LoVo (cell line): ENCODE results near the gene RBP3.

ENCODE experiments used
- DNase-seq: peaks from one replicate; pipeline ENCODE4 v3.0.0-alpha.2; 2016; ENCODE audit warnings: low spot score

Gene RBP3

GRCh38 chr10:47337310-47337709 is 10.9 kb upstream of the RBP3 start:
- no peak for DNase-seq

DNA sequence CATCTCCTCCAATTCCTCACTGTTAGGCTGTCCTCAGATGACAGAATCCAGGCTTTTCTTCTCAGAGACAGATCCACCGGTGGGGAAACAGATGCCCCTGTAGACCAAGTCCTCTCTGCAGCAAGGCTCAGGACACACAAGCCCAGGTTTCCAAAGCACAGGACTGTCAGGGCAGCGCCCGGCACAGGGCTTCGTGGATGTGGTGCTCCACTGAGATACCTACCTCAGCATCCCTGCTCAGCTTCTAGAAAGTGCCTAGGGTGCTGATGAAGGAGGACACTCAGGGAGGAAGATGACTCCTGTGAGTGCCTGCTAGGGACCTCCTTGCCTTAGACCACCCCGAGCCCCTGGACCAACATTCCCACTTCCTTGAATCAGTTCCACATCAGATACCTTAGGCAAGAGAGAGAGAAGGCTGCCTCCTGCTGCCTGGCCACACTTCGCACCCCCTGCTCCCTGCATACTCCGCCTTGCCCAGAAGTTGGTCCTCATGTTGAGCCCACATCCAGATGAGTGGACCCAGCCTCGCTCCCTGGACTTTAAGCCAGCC is 8.9 kb upstream of the RBP3 start:
- DNase-seq, result no peak

DNA sequence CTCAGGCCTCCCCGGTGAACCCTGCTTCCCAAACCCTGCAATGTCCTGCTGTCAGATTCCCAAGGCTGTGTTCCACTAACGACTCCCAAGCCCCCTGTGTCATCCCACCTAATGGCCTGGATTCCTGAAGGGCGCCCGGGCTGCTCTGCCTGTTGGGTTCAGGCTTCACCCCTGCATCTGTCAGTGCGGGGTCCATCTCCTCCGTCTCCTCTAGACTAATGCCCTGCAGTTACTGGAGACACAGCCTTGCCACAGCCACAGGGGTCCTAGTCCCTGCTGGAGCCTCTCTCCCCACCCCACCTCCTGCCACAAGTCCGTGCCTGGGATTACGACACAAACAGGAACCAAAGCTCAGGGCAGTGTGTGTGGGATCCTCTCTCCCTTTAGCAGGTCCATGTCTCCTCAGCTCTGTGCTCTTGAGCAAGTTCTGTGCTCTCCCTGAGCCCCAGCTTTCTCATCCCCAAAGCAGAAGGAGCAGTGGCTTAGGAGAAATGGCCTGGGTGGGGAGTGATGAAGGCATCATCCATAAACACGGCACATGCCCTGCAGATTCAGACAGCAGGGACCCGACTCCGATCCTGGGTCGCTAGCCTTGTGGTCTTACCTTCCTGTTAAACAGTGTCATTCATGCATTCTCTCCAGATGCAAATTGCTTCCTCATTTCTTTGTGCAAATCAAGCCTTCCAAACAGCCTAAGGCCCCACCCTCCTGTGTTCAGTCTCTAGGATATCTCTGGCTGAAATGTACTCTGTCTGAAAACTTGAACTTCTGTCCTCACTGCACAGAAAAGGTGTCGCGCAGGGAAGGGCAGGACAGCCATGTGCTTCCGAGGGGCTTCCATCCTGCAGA is 8.2 kb upstream of the RBP3 start:
- no peak for DNase-seq

DNA sequence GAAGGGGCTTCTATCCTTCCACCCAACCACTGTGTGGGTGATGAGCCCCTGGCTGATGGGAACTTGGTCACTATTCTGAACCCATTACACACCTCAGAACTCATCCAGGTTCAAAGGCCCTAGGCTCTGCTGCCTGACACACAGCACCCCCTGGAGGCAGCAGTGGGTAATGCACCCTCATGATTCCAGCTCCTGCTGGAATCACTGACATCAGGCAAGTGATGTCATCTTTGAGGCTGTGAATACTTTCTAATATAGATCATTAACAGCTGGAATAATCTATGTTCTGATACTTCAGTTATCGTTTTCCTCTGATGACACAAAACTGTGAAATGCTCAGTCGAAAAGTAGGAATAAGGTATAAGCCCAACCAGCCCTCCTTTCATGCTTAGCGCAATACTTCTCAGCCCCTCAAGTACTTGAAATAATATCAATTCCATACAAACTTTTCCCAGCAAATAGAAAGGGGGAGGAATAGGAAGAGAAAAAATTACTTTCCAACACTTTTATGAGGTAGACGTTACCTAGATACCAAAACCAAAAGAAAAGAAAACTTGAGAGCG is 7.5 kb upstream of the RBP3 start:
- DNase-seq, result peak; percentile 26

GRCh38 chr10:47344996-47345870 is 2.9 kb upstream of the RBP3 start:
- DNase-seq, result no peak

GRCh38 chr10:47346581-47347302 is 1.4 kb upstream of the RBP3 start:
- DNase-seq, result no peak

DNA sequence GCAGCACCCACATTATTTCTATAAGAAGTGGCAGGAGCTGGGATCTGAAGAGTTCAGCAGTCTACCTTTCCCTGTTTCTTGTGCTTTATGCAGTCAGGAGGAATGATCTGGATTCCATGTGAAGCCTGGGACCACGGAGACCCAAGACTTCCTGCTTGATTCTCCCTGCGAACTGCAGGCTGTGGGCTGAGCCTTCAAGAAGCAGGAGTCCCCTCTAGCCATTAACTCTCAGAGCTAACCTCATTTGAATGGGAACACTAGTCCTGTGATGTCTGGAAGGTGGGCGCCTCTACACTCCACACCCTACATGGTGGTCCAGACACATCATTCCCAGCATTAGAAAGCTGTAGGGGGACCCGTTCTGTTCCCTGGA is 874 bp upstream of the RBP3 start:
- DNase-seq, result no peak

GRCh38 chr10:47348661-47349470 is 703 bp downstream of the RBP3 start:
- no peak for DNase-seq

GRCh38 chr10:47349516-47349915 is 1.4 kb downstream of the RBP3 start:
- DNase-seq, result no peak

GRCh38 chr10:47349941-47350371 is 1.8 kb downstream of the RBP3 start:
- DNase-seq, result no peak

DNA sequence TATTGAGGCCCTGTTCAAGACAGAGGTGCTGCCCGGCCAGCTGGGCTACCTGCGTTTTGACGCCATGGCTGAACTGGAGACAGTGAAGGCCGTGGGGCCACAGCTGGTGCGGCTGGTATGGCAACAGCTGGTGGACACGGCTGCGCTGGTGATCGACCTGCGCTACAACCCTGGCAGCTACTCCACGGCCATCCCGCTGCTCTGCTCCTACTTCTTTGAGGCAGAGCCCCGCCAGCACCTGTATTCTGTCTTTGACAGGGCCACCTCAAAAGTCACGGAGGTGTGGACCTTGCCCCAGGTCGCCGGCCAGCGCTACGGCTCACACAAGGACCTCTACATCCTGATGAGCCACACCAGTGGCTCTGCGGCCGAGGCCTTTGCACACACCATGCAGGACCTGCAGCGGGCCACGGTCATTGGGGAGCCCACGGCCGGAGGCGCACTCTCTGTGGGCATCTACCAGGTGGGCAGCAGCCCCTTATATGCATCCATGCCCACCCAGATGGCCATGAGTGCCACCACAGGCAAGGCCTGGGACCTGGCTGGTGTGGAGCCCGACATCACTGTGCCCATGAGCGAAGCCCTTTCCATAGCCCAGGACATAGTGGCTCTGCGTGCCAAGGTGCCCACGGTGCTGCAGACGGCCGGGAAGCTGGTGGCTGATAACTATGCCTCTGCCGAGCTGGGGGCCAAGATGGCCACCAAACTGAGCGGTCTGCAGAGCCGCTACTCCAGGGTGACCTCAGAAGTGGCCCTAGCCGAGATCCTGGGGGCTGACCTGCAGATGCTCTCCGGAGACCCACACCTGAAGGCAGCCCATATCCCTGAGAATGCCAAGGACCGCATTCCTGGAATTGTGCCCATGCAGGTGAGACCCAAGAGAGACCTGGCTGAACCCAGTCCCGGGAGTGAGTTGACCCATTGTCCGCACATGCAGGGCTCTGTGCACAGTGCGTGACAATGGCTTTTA is 2.8 kb downstream of the RBP3 start:
- no peak for DNase-seq

DNA sequence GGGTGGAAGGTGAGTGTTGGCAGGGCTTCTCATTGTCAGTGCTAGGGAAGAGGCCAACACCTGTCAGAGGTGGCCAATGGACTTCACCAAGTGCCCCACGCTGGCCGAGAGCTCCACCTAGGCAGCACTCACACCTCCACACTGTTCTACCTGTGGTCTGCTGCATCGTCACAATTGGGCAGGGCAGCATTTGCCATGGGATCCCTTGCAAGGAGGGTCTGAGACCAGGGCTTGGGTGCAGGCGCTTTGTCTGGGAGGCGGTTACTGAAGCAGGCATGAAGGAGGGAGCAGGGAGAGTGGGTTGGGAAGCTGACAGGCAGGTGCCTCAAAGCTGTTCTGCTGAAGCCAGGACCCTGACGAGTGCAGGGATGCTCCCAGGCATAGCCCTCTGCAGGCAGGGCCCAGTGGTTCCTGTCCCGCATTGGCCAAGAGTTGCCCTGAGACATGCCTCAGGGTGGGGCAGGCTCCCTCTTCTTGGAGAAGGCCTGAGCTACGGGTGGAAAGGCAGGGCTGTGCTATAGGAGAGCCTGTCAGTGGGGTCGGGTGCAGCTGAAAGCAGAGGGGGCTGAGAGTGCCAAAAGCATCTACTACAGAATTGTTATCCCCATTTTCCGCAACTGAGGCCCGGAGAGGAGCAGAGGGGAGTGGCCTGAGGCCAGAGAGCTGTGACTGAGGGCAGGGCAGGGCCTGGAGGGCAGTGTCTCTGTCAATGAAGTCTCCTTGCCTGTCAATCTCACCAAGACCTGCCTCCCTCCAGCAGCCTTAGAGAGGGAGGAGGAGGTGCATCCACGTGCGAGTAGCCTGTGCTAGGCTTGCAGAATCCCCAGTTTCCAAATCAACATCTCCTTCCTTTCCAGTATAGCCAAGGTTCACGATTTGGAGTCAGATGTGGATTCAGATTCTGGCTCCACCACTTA is 4.0 kb downstream of the RBP3 start:
- DNase-seq, result no peak

DNA sequence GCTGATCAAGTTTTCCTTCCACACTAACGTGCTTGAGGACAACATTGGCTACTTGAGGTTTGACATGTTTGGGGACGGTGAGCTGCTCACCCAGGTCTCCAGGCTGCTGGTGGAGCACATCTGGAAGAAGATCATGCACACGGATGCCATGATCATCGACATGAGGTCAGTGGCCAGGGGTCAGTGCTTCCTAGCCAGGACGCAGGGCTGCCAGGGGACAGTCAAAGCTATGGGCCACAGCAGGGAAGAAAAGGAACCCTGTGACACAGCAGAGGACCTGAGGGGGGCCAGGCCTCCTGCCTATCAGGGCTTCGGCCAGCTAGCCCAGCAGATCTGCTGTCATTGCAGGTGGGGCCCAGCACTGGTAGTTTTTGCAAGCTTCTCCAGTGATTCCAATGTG is 5.2 kb downstream of the RBP3 start:
- no peak for DNase-seq

GRCh38 chr10:47354165-47354564 is 6.0 kb downstream of the RBP3 start:
- DNase-seq, result no peak

- no peak for DNase-seq
These were observed 6.7 kb downstream of the RBP3 start for GRCh38 chr10:47354900-47355299.

GRCh38 chr10:47356708-47357107 is 8.5 kb downstream of the RBP3 start:
- no peak for DNase-seq

GRCh38 chr10:47357131-47357582 is 9.0 kb downstream of the RBP3 start:
- no peak for DNase-seq

DNA sequence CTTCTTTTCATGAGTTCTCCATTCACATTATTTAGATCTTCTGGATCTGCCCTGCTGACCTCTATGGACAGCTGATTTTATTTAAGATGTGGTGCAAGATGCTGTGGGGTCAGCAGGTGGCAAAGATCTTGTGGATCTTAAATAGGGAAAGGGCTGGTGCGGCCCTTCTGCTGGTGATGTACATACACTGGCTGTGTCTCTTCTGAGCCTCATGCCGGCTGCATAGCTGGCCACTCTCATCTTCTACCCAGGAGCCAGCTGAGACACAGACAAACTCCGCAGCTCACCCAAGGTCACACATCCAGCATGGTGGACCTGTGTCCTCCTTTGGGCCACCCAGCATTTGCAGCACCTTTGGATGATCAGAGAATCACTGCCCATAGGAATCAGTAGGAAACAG is 9.7 kb downstream of the RBP3 start:
- no peak for DNase-seq

DNA sequence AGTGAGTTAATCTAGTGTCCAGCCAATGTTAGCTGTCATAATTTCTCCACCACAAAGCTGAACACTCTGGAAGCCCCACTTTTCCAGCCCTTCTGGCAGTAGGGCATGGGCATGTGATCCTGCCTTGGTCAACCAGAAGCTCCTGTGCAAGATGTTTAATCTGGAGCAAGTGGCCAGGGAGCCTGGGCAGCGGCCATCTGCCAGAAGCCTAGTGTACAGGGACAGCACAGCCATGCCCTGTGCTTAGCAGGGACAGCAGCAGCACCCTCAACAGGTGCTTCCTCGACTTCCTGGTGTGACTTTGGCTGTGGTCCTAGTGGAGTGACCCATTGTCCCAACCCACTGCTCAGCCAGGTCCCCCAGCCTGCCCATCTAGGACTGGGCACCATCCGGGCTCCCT is 10.3 kb downstream of the RBP3 start:
- no peak for DNase-seq
